Ascending aorta (tissue), 2 donors: ENCODE measurements around the gene FLNB. TPM values are rescaled to one million over a fixed set of nuclear protein-coding genes. Genes with fewer than 3 reads are reported as not detected.

ENCODE experiments used
- DNase-seq, 2 donors: peaks; one replicate each; pipeline ENCODE4 v3.0.0-alpha.2; 2019; ENCODE audit warnings: low spot score in 2 of 2
- H3K27ac ChIP-seq, 2 donors: fragments of 200-600 bp; sonication (generic); one replicate each; pipeline ENCODE4 v1.5.1; 2016 to 2017; ENCODE audit warnings: mild to moderate bottlenecking in 1 of 2
- H3K27me3 ChIP-seq: fragments of 200-600 bp; sonication (generic); one replicate; pipeline ENCODE4 v1.5.1; 2017
- H3K36me3 ChIP-seq, 2 donors: fragments of 200-600 bp; sonication (generic); one replicate each; pipeline ENCODE4 v1.5.1; 2016
- H3K4me1 ChIP-seq, 2 donors: fragments of 200-600 bp; sonication (generic); one replicate each; pipeline ENCODE4 v1.5.1; 2016 to 2017; ENCODE audit warnings: mild to moderate bottlenecking in 1 of 2
- H3K4me3 ChIP-seq, 2 donors: fragments of 200-600 bp; sonication (generic); one replicate each; pipeline ENCODE4 v1.5.1; 2016 to 2017; ENCODE audit warnings: mild to moderate bottlenecking in 1 of 2
- H3K9me3 ChIP-seq, 2 donors: fragments of 200-600 bp; sonication (generic); one replicate each; pipeline ENCODE4 v1.5.1; 2016
- CTCF ChIP-seq, 3 experiments: fragments of 200-600 bp in 2 of 3; fragments of 450-650 bp in 1 of 3; sonication (generic) in 2 of 3; IDR thresholded peaks; one replicate each; pipeline ENCODE4 v1.5.1; 2016 to 2019; ENCODE audit warnings: antibody characterized with exemption in 3 of 3, mild to moderate bottlenecking in 1 of 3, moderate library complexity in 1 of 3
- intact Hi-C: fragments of 100-400 bp; cut with DNase I; formaldehyde crosslinking; loops from one replicate; pipeline ENCODE4 v1.15.1; 2023
- total RNA-seq: library from RNA; depleted of rRNA; stranded (reverse); fragments of >200 nt; gene quantifications from one replicate; pipeline ENCODE4 v1.1.0, GENCODE V29; 2016

The FLNB gene
- total RNA-seq, 1 donor from 2014 or later, result 144 TPM

- TF ChIP-seq CTCF (IDR thresholded peaks at IDR 0.05), result no peak
- intact Hi-C loops, result no loop called here
- Histone ChIP-seq H3K4me1 (peaks cover 15 to 78% of the 10 kb centered on the region in 2 donors), H3K27ac (peak overlapping the region; percentile 85 to 86), H3K9me3 (no peaks in the 10 kb centered on the region), H3K4me3 (no peak overlapping the region), H3K27me3 (no peaks in the 10 kb centered on the region), H3K36me3 (peaks cover 0 to 2% of the 10 kb centered on the region in 2 donors)
- peak in 1 of 2 donors; percentile 82 for DNase-seq
These were observed 55.0 kb downstream of the FLNB start for GRCh38 chr3:58063022-58063815.

GRCh38 chr3:58064923-58065638, 56.9 kb downstream of the FLNB start:
- no peak for DNase-seq
- Histone ChIP-seq H3K36me3 (no peaks in the 10 kb centered on the region), H3K9me3 (no peaks in the 10 kb centered on the region), H3K27me3 (no peaks in the 10 kb centered on the region), H3K4me3 (no peak overlapping the region), H3K4me1 (peaks cover 15 to 71% of the 10 kb centered on the region in 2 donors), H3K27ac (peak overlapping the region; percentile 85 to 86)
- intact Hi-C loops, result no loop called here
- TF ChIP-seq CTCF (IDR thresholded peaks at IDR 0.05), result no peak

GRCh38 chr3:58065700-58066167, 57.5 kb downstream of the FLNB start:
- Histone ChIP-seq H3K4me3 (no peak overlapping the region), H3K27me3 (no peaks in the 10 kb centered on the region), H3K4me1 (peaks cover 15 to 68% of the 10 kb centered on the region in 2 donors), H3K36me3 (no peaks in the 10 kb centered on the region), H3K9me3 (no peaks in the 10 kb centered on the region), H3K27ac (peak overlapping the region; percentile 85 to 86)
- intact Hi-C loops, result no loop called here
- no peak for DNase-seq
- TF ChIP-seq CTCF (IDR thresholded peaks at IDR 0.05), result no peak

GRCh38 chr3:58066842-58067241, 58.6 kb downstream of the FLNB start:
- intact Hi-C loops, result no loop called here
- Histone ChIP-seq H3K27ac (peak overlapping the region; percentile 85 to 86), H3K36me3 (no peaks in the 10 kb centered on the region), H3K4me1 (peaks cover 15 to 68% of the 10 kb centered on the region in 2 donors), H3K4me3 (no peak overlapping the region), H3K9me3 (no peaks in the 10 kb centered on the region), H3K27me3 (no peaks in the 10 kb centered on the region)
- no peak for TF ChIP-seq CTCF (IDR thresholded peaks at IDR 0.05)
- DNase-seq, result peak in 1 of 2 donors; percentile 77

- Histone ChIP-seq H3K4me3 (no peak overlapping the region), H3K27ac (peak overlapping the region; percentile 85 to 86), H3K4me1 (peaks cover 14 to 70% of the 10 kb centered on the region in 2 donors), H3K36me3 (no peaks in the 10 kb centered on the region), H3K9me3 (no peaks in the 10 kb centered on the region), H3K27me3 (no peaks in the 10 kb centered on the region)
- peak in 1 of 2 donors; percentile 62 for DNase-seq
- intact Hi-C loops, result no loop called here
- TF ChIP-seq CTCF (IDR thresholded peaks at IDR 0.05), result no peak
These were observed 60.0 kb downstream of the FLNB start for GRCh38 chr3:58068122-58068809.
